ENCODE results near the gene SLC13A3. TPM values are rescaled to one million over a fixed set of nuclear protein-coding genes. Genes with fewer than 3 reads are reported as not detected.

The SLC13A3 gene
- total RNA-seq, 4 donors from 2014 or later, result 0.20 to 2.8 (median 1.1) TPM

DNA sequence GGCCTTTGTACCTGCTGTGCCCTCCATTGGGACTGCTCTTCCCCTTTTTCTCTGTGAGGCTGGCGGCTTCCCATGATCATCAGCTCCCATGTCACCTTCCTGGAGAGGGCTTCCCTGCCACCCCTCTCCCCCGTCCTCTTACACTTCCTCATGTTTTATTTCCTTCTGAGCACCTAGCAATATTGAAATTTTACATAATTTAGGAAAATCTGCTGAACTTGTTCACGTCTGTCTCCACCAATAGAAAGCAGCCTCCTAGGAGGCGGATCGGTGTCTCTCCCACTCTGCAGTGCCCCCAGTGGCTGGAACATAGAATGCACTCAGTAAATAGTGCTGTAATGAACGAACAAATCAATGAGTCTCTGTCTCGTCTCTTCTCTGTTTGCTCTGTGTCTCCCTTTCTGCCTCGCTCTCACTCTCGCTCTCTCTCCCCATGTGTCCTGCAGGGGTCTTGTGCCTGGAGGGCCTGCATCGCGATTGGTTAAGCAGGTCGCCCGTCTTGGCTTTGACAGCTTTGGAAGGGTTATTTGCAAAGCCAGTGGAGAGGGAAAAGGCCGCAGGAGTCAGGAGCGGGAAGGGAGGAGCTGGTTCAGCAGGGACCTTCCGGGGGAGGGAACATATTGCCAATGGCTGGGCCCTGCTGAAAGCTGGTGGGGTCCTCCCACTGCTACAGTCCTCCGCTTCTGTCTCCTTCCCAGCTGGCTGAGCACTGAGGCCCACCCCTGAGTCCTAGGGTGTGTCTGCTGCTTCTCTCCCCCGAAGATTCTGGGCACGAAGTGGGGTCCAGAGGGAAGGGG, 88.7 kb downstream of the SLC13A3 start:
- Histone ChIP-seq H3K9me3 (no peaks in the 10 kb centered on the region), H3K4me3 (peak overlapping the region in 3 of 4 donors; percentile 31 to 55 (median 37)), H3K4me1 (peaks cover 0 to 4% of the 10 kb centered on the region in 2 donors), H3K27me3 (no peaks in the 10 kb centered on the region), H3K36me3 (no peaks in the 10 kb centered on the region), H3K27ac (peak overlapping the region in 2 of 4 donors; percentile 29 to 36)
- TF ChIP-seq POLR2A (IDR thresholded peaks at IDR 0.05), result no peak
- TF ChIP-seq, protein P1, sequence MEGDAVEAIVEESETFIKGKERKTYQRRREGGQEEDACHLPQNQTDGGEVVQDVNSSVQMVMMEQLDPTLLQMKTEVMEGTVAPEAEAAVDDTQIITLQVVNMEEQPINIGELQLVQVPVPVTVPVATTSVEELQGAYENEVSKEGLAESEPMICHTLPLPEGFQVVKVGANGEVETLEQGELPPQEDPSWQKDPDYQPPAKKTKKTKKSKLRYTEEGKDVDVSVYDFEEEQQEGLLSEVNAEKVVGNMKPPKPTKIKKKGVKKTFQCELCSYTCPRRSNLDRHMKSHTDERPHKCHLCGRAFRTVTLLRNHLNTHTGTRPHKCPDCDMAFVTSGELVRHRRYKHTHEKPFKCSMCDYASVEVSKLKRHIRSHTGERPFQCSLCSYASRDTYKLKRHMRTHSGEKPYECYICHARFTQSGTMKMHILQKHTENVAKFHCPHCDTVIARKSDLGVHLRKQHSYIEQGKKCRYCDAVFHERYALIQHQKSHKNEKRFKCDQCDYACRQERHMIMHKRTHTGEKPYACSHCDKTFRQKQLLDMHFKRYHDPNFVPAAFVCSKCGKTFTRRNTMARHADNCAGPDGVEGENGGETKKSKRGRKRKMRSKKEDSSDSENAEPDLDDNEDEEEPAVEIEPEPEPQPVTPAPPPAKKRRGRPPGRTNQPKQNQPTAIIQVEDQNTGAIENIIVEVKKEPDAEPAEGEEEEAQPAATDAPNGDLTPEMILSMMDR (IDR thresholded peaks at IDR 0.05 in 4 of 5, conservative IDR thresholded peaks at IDR 0.05 in 1 of 5), result peak; percentile 36 to 84 (median 71)
- intact Hi-C loops (cut with DNase I; ENCODE audit: low total_unique reads) (no loop called here), in situ Hi-C loops (cut with MboI; ENCODE audit: low sequenced_read_pairs in 4 of 4) (no loop called here)
- DNase-seq, result peak; percentile 25 to 47
- peak; percentile 85 to 93 for ATAC-seq

DNA sequence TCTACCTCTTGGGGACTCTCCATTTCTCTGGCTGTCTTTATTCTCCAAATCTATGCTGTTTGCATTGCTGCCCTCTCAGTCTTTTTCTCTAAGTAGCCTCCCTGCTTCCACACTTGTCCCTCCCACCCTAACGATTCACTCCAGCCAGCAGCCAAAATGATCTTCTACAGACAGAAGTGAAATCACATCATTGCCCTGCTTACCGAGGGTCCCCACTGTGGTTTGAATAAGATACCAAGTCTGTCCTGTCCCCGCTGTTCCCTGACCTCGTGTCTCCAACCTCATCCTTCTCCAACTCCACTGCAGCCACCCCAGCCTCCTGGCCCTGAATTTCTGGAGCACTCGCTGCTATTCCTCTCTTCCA, 89.3 kb downstream of the SLC13A3 start:
- no peaks in the 10 kb centered on the region for H3K27me3 ChIP-seq
- intact Hi-C loops (cut with DNase I; ENCODE audit: low total_unique reads), result no loop called here
- TF ChIP-seq, protein P1 (IDR thresholded peaks at IDR 0.05 in 4 of 5, conservative IDR thresholded peaks at IDR 0.05 in 1 of 5), result no peak
- TF ChIP-seq POLR2A (IDR thresholded peaks at IDR 0.05), result no peak
- H3K27ac ChIP-seq, result peak overlapping the region in 2 of 4 donors; percentile 29 to 36
- H3K4me3 ChIP-seq, result peak overlapping the region in 3 of 4 donors; percentile 31 to 55 (median 37)
- H3K36me3 ChIP-seq, result no peaks in the 10 kb centered on the region
- ATAC-seq, result no peak
- H3K4me1 ChIP-seq, result peaks cover 0 to 4% of the 10 kb centered on the region in 2 donors
- in situ Hi-C loops (cut with MboI; ENCODE audit: low sequenced_read_pairs in 4 of 4), result no loop called here
- DNase-seq, result no peak
- no peaks in the 10 kb centered on the region for H3K9me3 ChIP-seq

DNA sequence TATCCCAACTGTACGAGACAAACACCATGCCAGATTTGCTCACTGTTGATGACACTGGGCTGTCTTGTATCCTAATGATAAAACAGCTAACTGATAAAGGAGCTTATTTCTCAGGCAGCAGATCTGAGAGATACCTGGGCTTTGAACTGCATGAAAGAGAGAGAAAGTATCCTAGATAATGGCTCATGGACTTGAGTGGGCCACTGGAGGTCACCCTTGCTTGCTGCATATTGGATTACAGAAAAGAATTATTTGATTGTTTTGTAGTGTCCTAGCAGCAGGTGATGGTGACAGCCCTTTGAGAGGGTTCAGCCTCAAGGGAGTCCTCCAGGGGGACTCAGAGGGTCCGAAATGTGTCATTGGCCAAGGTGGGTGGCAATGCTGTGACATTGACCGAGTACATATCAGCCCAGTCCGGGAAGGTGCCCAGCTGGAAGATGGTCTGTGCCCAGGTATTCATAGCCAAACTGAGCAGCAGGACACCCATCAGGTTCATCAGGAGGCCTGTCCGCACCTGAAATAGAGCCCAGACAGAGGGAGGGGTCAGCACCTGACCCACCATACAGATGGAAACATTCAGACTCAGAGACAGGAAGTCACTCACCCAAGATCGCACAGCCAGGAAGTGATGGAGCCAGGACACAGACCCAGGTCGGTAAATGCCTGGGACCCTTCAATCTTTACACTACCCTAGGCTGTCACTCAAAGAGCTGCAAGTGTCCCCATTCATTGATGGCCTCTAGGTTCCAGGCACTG, 91.4 kb downstream of the SLC13A3 start:
- DNase-seq, result no peak
- intact Hi-C loops (cut with DNase I; ENCODE audit: low total_unique reads), result no loop called here
- Histone ChIP-seq H3K36me3 (no peaks in the 10 kb centered on the region), H3K4me3 (no peak overlapping the region), H3K27me3 (no peaks in the 10 kb centered on the region), H3K4me1 (peaks cover 0 to 4% of the 10 kb centered on the region in 2 donors), H3K9me3 (no peaks in the 10 kb centered on the region), H3K27ac (no peak overlapping the region)
- in situ Hi-C loops (cut with MboI; ENCODE audit: low sequenced_read_pairs in 4 of 4), result no loop called here
- no peak for TF ChIP-seq POLR2A (IDR thresholded peaks at IDR 0.05)
- ATAC-seq, result no peak

DNA sequence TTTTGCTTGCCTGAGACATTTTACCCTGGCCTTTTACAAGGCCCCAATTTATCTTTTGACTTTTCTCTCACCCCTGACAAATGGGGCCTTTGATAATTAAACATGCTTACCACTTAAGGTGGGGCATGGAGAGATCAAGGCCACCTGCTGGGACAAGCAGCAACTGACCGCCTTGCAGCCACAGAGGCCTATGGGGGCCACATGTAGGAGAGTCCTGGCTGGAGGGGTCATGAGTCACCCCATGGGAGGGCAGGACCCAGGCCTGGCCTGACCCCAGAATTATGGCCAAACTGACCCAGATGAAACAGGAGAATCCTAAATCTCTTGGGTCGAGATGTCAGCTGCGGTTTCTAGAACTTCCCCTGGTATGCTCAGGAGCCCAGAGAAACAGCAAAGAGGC, 92.3 kb downstream of the SLC13A3 start:
- Histone ChIP-seq H3K9me3 (no peaks in the 10 kb centered on the region), H3K27ac (no peak overlapping the region), H3K27me3 (no peaks in the 10 kb centered on the region), H3K36me3 (no peaks in the 10 kb centered on the region), H3K4me1 (peaks cover 0 to 4% of the 10 kb centered on the region in 2 donors), H3K4me3 (no peak overlapping the region)
- DNase-seq (no peak), ATAC-seq (no peak)
- in situ Hi-C loops (cut with MboI; ENCODE audit: low sequenced_read_pairs in 4 of 4), result no loop called here
- TF ChIP-seq, protein P1 (IDR thresholded peaks at IDR 0.05 in 4 of 5, conservative IDR thresholded peaks at IDR 0.05 in 1 of 5), result no peak
- TF ChIP-seq POLR2A (IDR thresholded peaks at IDR 0.05), result no peak
- intact Hi-C loops (cut with DNase I; ENCODE audit: low total_unique reads), result no loop called here

DNA sequence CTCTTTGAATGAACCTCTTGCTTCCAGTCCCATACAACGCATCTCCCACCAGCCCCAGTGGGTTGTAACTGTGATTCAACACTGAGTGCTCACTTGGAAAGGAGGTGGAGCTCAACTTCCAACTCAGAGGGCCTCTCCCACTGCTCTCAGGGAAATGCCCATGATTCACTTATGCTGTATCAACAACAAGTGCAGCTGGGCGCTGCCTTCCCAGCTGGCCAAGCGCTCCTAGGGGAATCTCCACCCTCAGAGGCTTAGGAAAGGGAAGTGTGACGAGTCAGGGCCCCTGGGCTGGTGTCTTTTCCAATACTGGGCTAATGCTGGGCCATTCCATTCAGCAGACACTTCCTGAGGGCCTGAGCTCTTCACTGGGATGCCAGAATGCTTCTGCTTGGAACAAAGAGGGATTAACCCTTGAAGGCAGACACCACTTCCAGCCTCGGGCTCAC, 92.7 kb downstream of the SLC13A3 start:
- ATAC-seq (no peak), DNase-seq (peak in 1 of 2 donors; percentile 23)
- no peak for TF ChIP-seq POLR2A (IDR thresholded peaks at IDR 0.05)
- TF ChIP-seq, protein P1 (IDR thresholded peaks at IDR 0.05 in 4 of 5, conservative IDR thresholded peaks at IDR 0.05 in 1 of 5), result no peak
- Histone ChIP-seq H3K36me3 (no peaks in the 10 kb centered on the region), H3K4me1 (peaks cover 0 to 4% of the 10 kb centered on the region in 2 donors), H3K27me3 (no peaks in the 10 kb centered on the region), H3K27ac (no peak overlapping the region), H3K9me3 (no peaks in the 10 kb centered on the region), H3K4me3 (no peak overlapping the region)
- in situ Hi-C loops (cut with MboI; ENCODE audit: low sequenced_read_pairs in 4 of 4) (no loop called here), intact Hi-C loops (cut with DNase I; ENCODE audit: low total_unique reads) (no loop called here)

All from gastrocnemius medialis (tissue), 4 donors.